ENCODE data around the gene ZC3HAV1. TPM values are rescaled to one million over a fixed set of nuclear protein-coding genes. Genes with fewer than 3 reads are reported as not detected.

Gene ZC3HAV1
- total RNA-seq, 1 experiment from 2014 or later = 38.0 TPM

DNA sequence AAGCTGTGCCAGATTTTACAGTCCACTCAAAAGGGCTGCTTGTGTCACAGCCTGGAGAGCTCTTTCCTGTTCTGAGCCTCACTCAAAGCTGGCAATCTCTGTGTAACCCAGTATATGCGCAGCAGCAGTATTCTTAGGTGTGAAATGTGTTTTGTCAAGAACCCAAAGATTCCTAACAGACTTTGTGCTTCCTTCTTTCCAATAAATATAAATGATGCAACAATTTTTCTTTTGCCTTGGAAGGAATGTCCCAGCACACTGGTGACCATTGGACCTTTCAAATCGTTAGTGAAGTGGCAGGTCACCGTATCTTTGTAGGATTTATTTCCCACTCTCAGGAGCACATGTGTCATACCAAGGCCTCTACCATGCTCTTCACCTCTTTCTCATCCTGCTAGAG lies 5.6 kb upstream of the ZC3HAV1 start:
- CTCF ChIA-PET = interaction anchor here (1.4 kb wide), 1 partner anchor 40 kb away, joined by 3 read pairs; no protein-coding TSS in a partner anchor
- TF ChIP-seq MXD4 (CRISPR knock-in tag; IDR thresholded peaks at IDR 0.05; ENCODE audit: borderline replicate concordance) (no peak), ETV6 (CRISPR knock-in tag; IDR thresholded peaks at IDR 0.05) (no peak), KAT7 (CRISPR knock-in tag; IDR thresholded peaks at IDR 0.05; ENCODE audit: borderline replicate concordance) (no peak), ZNF671 (CRISPR knock-in tag; IDR thresholded peaks at IDR 0.05) (no peak), GRHL2 (CRISPR knock-in tag; IDR thresholded peaks at IDR 0.05; ENCODE audit: insufficient replicate concordance, severe bottlenecking) (no peak), JAZF1 (CRISPR knock-in tag; IDR thresholded peaks at IDR 0.05) (no peak), CREB1 (CRISPR knock-in tag; IDR thresholded peaks at IDR 0.05) (no peak), ZNF121 (CRISPR knock-in tag; IDR thresholded peaks at IDR 0.05) (no peak), IRF2 (CRISPR knock-in tag; IDR thresholded peaks at IDR 0.05; ENCODE audit: borderline replicate concordance, low read depth) (no peak)
- TF ChIP-seq, protein P1, sequence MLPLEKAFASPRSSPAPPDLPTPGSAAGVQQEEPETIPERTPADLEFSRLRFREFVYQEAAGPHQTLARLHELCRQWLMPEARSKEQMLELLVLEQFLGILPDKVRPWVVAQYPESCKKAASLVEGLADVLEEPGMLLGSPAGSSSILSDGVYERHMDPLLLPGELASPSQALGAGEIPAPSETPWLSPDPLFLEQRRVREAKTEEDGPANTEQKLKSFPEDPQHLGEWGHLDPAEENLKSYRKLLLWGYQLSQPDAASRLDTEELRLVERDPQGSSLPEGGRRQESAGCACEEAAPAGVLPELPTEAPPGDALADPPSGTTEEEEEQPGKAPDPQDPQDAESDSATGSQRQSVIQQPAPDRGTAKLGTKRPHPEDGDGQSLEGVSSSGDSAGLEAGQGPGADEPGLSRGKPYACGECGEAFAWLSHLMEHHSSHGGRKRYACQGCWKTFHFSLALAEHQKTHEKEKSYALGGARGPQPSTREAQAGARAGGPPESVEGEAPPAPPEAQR (CRISPR knock-in tag; IDR thresholded peaks at IDR 0.05) = no peak
- TF ChIP-seq, protein P2, sequence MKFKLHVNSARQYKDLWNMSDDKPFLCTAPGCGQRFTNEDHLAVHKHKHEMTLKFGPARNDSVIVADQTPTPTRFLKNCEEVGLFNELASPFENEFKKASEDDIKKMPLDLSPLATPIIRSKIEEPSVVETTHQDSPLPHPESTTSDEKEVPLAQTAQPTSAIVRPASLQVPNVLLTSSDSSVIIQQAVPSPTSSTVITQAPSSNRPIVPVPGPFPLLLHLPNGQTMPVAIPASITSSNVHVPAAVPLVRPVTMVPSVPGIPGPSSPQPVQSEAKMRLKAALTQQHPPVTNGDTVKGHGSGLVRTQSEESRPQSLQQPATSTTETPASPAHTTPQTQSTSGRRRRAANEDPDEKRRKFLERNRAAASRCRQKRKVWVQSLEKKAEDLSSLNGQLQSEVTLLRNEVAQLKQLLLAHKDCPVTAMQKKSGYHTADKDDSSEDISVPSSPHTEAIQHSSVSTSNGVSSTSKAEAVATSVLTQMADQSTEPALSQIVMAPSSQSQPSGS (CRISPR knock-in tag; IDR thresholded peaks at IDR 0.05; ENCODE audit: borderline replicate concordance, low read depth) = no peak
- TF ChIP-seq, protein P3, sequence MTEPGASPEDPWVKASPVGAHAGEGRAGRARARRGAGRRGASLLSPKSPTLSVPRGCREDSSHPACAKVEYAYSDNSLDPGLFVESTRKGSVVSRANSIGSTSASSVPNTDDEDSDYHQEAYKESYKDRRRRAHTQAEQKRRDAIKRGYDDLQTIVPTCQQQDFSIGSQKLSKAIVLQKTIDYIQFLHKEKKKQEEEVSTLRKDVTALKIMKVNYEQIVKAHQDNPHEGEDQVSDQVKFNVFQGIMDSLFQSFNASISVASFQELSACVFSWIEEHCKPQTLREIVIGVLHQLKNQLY (CRISPR knock-in tag; IDR thresholded peaks at IDR 0.05) = no peak
- TF ChIP-seq, protein P4, sequence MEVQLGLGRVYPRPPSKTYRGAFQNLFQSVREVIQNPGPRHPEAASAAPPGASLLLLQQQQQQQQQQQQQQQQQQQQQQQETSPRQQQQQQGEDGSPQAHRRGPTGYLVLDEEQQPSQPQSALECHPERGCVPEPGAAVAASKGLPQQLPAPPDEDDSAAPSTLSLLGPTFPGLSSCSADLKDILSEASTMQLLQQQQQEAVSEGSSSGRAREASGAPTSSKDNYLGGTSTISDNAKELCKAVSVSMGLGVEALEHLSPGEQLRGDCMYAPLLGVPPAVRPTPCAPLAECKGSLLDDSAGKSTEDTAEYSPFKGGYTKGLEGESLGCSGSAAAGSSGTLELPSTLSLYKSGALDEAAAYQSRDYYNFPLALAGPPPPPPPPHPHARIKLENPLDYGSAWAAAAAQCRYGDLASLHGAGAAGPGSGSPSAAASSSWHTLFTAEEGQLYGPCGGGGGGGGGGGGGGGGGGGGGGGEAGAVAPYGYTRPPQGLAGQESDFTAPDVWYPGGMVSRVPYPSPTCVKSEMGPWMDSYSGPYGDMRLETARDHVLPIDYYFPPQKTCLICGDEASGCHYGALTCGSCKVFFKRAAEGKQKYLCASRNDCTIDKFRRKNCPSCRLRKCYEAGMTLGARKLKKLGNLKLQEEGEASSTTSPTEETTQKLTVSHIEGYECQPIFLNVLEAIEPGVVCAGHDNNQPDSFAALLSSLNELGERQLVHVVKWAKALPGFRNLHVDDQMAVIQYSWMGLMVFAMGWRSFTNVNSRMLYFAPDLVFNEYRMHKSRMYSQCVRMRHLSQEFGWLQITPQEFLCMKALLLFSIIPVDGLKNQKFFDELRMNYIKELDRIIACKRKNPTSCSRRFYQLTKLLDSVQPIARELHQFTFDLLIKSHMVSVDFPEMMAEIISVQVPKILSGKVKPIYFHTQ (CRISPR knock-in tag; IDR thresholded peaks at IDR 0.05) = no peak
- TF ChIP-seq, protein P5, sequence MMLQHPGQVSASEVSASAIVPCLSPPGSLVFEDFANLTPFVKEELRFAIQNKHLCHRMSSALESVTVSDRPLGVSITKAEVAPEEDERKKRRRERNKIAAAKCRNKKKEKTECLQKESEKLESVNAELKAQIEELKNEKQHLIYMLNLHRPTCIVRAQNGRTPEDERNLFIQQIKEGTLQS (CRISPR knock-in tag; conservative IDR thresholded peaks at IDR 0.05) = no peak
- TF ChIP-seq, protein P6, sequence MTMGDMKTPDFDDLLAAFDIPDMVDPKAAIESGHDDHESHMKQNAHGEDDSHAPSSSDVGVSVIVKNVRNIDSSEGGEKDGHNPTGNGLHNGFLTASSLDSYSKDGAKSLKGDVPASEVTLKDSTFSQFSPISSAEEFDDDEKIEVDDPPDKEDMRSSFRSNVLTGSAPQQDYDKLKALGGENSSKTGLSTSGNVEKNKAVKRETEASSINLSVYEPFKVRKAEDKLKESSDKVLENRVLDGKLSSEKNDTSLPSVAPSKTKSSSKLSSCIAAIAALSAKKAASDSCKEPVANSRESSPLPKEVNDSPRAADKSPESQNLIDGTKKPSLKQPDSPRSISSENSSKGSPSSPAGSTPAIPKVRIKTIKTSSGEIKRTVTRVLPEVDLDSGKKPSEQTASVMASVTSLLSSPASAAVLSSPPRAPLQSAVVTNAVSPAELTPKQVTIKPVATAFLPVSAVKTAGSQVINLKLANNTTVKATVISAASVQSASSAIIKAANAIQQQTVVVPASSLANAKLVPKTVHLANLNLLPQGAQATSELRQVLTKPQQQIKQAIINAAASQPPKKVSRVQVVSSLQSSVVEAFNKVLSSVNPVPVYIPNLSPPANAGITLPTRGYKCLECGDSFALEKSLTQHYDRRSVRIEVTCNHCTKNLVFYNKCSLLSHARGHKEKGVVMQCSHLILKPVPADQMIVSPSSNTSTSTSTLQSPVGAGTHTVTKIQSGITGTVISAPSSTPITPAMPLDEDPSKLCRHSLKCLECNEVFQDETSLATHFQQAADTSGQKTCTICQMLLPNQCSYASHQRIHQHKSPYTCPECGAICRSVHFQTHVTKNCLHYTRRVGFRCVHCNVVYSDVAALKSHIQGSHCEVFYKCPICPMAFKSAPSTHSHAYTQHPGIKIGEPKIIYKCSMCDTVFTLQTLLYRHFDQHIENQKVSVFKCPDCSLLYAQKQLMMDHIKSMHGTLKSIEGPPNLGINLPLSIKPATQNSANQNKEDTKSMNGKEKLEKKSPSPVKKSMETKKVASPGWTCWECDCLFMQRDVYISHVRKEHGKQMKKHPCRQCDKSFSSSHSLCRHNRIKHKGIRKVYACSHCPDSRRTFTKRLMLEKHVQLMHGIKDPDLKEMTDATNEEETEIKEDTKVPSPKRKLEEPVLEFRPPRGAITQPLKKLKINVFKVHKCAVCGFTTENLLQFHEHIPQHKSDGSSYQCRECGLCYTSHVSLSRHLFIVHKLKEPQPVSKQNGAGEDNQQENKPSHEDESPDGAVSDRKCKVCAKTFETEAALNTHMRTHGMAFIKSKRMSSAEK (CRISPR knock-in tag; IDR thresholded peaks at IDR 0.05; ENCODE audit: borderline replicate concordance) = no peak
- TF ChIP-seq, protein P7, sequence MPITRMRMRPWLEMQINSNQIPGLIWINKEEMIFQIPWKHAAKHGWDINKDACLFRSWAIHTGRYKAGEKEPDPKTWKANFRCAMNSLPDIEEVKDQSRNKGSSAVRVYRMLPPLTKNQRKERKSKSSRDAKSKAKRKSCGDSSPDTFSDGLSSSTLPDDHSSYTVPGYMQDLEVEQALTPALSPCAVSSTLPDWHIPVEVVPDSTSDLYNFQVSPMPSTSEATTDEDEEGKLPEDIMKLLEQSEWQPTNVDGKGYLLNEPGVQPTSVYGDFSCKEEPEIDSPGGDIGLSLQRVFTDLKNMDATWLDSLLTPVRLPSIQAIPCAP (CRISPR knock-in tag; IDR thresholded peaks at IDR 0.05) = no peak
- TF ChIP-seq, protein P8, sequence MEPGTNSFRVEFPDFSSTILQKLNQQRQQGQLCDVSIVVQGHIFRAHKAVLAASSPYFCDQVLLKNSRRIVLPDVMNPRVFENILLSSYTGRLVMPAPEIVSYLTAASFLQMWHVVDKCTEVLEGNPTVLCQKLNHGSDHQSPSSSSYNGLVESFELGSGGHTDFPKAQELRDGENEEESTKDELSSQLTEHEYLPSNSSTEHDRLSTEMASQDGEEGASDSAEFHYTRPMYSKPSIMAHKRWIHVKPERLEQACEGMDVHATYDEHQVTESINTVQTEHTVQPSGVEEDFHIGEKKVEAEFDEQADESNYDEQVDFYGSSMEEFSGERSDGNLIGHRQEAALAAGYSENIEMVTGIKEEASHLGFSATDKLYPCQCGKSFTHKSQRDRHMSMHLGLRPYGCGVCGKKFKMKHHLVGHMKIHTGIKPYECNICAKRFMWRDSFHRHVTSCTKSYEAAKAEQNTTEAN (CRISPR knock-in tag; IDR thresholded peaks at IDR 0.05) = no peak
- TF ChIP-seq, protein P9, sequence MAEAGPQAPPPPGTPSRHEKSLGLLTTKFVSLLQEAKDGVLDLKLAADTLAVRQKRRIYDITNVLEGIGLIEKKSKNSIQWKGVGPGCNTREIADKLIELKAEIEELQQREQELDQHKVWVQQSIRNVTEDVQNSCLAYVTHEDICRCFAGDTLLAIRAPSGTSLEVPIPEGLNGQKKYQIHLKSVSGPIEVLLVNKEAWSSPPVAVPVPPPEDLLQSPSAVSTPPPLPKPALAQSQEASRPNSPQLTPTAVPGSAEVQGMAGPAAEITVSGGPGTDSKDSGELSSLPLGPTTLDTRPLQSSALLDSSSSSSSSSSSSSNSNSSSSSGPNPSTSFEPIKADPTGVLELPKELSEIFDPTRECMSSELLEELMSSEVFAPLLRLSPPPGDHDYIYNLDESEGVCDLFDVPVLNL (CRISPR knock-in tag; IDR thresholded peaks at IDR 0.05; ENCODE audit: borderline replicate concordance, low read depth) = no peak
- no peak for DNase-seq (ENCODE audit: low spot score)
- POLR2A ChIA-PET = no interaction called here
- Mint-ChIP-seq H3K36me3 (no peaks in the 10 kb centered on the region), H3K4me3 (no peak overlapping the region), H3K27me3 (ENCODE audit: low read depth) (peaks cover 18% of the 10 kb centered on the region), H3K4me1 (peaks cover 14% of the 10 kb centered on the region), H3K9me3 (no peaks in the 10 kb centered on the region), H3K27ac (no peak overlapping the region)
- ATAC-seq = no peak

Measured in WTC11 (cell line).